AG04450 (cell line): ENCODE results near the gene VPS13D. TPM values are rescaled to one million over a fixed set of nuclear protein-coding genes. Genes with fewer than 3 reads are reported as not detected.

ENCODE experiments used
- CTCF ChIA-PET: fragments of 300-600, 350-600 bp; formaldehyde crosslinking; extraction: SDS; loops from one replicate; lab custom pipeline; 2022; ENCODE audit warnings: antibody characterized with exemption, inconsistent platforms; lab: Charles Lee
- POLR2A ChIA-PET: fragments of 350-600 bp; formaldehyde crosslinking; extraction: SDS; loops from one replicate; lab custom pipeline; 2021; ENCODE audit warnings: antibody characterized with exemption, inconsistent platforms; lab: Yijun Ruan, JAX
- DNase-seq: peaks from one replicate; pipeline ENCODE4 v3.0.0-alpha.2; 2011; ENCODE audit warnings: low read depth, low spot score
- H3K27ac ChIP-seq: one replicate; pipeline ENCODE4 v1.5.1; 2012; ENCODE audit warnings: low read depth, low read length, control low read depth
- H3K27me3 ChIP-seq: one replicate; pipeline ENCODE4 v1.6.0; 2012; ENCODE audit warnings: low read length; ENCODE audit not compliant: control insufficient read depth, insufficient read depth
- H3K4me3 ChIP-seq: 2 replicates; pipeline ENCODE4 v1.5.1; 2011; ENCODE audit warnings: mild to moderate bottlenecking, low read depth, low read length, control low read depth
- H3K9me3 ChIP-seq: 2 replicates; pipeline ENCODE4 v1.5.1; 2012; ENCODE audit warnings: low read length; ENCODE audit not compliant: control insufficient read depth, insufficient read depth
- polyA plus RNA-seq: library from polyadenylated mRNA; depleted of rRNA; stranded (reverse); fragments of >200 nt; gene quantifications from 2 replicates; pipeline ENCODE4 v1.2.3, GENCODE V29; 2011
- TF ChIP-seq, protein P1 (sequence below): IDR thresholded peaks from 2 replicates; pipeline ENCODE4 v1.5.1; 2011; ENCODE audit warnings: low read depth, low read length, control low read depth, inconsistent platforms

Gene VPS13D
- polyA plus RNA-seq, 1 experiment, result 18.3 TPM

- Histone ChIP-seq H3K27me3 (no peaks in the 10 kb centered on the region), H3K9me3 (no peaks in the 10 kb centered on the region), H3K4me3 (no peak overlapping the region), H3K27ac (no peak overlapping the region)
- no peak for DNase-seq
- ChIA-PET CTCF (interaction anchor here (0.6 kb wide), 1 partner anchor 369 kb away, joined by 6 read pairs; no protein-coding TSS in a partner anchor), POLR2A (interaction anchor here (1.2 kb wide), 1 partner anchor 53 kb away, joined by 3 read pairs; no protein-coding TSS in a partner anchor)
- TF ChIP-seq, protein P1, sequence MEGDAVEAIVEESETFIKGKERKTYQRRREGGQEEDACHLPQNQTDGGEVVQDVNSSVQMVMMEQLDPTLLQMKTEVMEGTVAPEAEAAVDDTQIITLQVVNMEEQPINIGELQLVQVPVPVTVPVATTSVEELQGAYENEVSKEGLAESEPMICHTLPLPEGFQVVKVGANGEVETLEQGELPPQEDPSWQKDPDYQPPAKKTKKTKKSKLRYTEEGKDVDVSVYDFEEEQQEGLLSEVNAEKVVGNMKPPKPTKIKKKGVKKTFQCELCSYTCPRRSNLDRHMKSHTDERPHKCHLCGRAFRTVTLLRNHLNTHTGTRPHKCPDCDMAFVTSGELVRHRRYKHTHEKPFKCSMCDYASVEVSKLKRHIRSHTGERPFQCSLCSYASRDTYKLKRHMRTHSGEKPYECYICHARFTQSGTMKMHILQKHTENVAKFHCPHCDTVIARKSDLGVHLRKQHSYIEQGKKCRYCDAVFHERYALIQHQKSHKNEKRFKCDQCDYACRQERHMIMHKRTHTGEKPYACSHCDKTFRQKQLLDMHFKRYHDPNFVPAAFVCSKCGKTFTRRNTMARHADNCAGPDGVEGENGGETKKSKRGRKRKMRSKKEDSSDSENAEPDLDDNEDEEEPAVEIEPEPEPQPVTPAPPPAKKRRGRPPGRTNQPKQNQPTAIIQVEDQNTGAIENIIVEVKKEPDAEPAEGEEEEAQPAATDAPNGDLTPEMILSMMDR, result no peak
Observed at GRCh38 chr1:12488666-12489354, 259.0 kb downstream of the VPS13D start.

DNA sequence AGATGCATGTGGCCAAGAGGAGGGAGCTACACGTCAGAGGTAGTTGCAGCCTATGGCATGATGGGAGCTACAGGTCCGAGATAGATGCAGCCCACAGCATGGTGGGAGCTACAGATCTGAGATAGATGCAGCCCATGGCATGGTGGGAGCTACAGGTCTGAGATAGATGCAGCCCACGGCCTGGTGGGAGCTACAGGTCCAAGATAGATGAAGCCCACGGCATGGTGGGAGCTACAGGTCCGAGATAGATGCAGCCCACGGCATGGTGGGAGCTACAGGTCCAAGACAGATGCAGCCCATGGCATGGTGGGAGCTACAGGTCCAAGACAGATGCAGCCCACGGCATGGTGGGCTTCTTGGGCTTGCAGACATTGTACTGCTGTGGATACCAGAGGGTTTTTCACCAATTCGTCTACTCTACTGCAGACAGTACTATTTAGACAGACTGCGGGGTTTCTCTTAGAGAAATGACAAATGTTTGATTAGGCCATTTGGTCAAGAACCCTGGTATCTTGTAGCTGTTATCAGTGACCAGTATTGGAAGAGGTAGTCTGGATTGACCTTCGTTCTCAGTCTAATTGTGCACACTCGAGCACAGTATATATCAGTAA, 260.8 kb downstream of the VPS13D start:
- Histone ChIP-seq H3K27me3 (no peaks in the 10 kb centered on the region), H3K9me3 (no peaks in the 10 kb centered on the region), H3K4me3 (no peak overlapping the region), H3K27ac (no peak overlapping the region)
- ChIA-PET POLR2A (interaction anchor here (0.6 kb wide), 1 partner anchor 210 kb away, joined by 4 read pairs; no protein-coding TSS in a partner anchor), CTCF (no interaction called here)
- TF ChIP-seq, protein P1, result no peak
- no peak for DNase-seq

DNA sequence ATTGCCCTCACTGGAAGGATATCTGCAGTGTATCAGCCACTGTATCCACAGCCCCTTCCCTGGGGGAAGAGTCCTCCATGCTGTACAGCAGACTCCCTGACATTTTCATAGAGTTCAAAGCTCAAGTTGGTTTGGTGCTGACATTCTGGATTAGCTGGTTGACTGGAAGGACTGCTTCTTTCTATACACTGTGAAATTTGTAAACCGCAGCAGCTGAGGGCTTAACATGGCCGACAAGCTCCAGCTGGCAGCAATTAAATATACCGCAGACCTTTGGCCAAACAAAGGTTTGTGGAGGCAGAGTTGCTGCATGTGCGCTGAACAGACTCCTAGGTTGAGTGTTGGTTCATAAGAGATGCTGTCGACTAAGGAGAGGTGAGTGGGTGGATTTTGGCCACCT, 261.8 kb downstream of the VPS13D start:
- ChIA-PET POLR2A (interaction anchor here (0.7 to 0.8 kb wide), 2 partner anchors 13 to 18 kb away, joined by 3 read pairs; no protein-coding TSS in a partner anchor), CTCF (interaction anchor here (0.6 kb wide), 1 partner anchor 12 kb away, joined by 3 read pairs; no protein-coding TSS in a partner anchor)
- TF ChIP-seq, protein P1, result no peak
- Histone ChIP-seq H3K27me3 (no peaks in the 10 kb centered on the region), H3K27ac (no peak overlapping the region), H3K4me3 (no peak overlapping the region), H3K9me3 (no peaks in the 10 kb centered on the region)
- no peak for DNase-seq

GRCh38 chr1:12495725-12496124, 265.9 kb downstream of the VPS13D start:
- no peaks in the 10 kb centered on the region for H3K9me3 ChIP-seq
- POLR2A ChIA-PET, result no interaction called here
- no peaks in the 10 kb centered on the region for H3K27me3 ChIP-seq
- DNase-seq, result no peak
- no peak overlapping the region for H3K4me3 ChIP-seq
- TF ChIP-seq, protein P1, result no peak
- no peak overlapping the region for H3K27ac ChIP-seq
- CTCF ChIA-PET, result interaction anchor here (1.0 kb wide), 1 partner anchor 88 kb away, joined by 3 read pairs; no protein-coding TSS in a partner anchor
